GM18526 (cell line): ENCODE measurements around the gene DYNC1I2.

Experiments used
- POLR2A ChIP-seq: IDR thresholded peaks from 3 replicates; pipeline ENCODE4 v1.6.1; 2011; ENCODE audit not compliant: insufficient read length; ENCODE audit errors: extremely low read depth

Gene DYNC1I2

DNA sequence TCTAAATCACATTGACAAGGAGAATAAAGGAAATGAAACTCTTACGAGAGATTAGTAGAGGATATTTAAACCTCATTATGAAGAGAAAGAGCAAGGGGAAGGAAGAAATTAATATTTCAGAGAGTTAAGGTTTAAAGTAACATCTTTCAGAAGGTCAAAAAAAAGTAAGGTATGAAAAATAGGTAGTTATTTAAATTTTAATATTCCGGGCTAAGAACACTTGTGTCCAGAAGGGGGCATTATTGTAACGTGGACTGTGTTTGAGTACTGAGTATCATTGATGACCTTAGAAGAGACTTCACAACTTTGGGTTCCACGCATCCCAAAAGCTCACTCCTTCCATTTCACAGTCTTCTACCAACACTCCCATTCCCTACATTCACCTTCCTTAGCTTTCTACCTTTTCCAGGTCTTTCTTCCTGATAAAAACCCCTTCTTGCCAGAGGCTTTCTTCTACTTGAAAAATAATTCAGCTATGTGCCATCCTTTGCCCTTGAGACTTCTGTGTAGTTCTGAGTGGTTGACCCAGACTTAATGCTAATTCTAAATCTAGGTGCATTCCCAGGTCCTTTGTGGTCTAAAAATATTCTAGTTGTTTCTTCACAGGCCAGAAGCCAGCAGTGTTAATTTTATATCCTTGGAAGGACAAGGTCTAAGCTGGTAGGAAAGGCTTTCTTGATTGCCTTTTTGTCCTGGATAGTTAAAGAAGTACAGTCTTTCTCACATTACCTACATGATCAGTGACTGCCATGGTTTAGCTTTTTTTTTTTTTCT is 16.5 kb downstream of the DYNC1I2 start:
- TF ChIP-seq POLR2A, result no peak

DNA sequence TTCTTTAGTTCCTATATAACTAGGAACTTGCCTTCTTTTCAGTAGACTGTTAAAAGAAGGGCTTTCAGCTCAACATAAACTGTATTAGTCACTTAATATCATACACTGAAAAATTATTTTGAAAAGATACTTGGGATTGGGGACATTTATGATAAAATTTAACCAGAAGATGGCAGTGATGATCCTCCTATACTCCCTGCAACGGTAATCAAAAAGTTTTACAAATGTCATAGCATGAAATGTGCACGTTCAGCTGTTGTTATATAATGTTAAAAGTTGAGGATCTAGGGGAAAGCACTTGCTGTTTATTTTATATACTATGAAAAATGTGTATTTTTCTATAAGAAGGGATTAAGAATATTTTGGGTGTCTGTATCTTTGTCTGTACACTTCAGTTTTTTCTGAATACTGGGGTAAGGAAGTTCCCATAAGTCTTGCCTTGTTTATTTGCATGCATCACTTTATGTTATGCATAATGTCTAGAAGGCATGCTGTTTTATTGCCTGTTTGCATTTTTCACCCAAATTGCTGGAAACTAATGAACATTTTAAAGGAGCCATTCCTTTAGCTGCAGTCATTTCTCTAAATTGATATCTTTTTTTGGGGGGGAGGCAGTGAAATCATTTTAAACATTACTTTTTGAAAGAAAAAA is 19.0 kb downstream of the DYNC1I2 start:
- TF ChIP-seq POLR2A, result no peak

DNA sequence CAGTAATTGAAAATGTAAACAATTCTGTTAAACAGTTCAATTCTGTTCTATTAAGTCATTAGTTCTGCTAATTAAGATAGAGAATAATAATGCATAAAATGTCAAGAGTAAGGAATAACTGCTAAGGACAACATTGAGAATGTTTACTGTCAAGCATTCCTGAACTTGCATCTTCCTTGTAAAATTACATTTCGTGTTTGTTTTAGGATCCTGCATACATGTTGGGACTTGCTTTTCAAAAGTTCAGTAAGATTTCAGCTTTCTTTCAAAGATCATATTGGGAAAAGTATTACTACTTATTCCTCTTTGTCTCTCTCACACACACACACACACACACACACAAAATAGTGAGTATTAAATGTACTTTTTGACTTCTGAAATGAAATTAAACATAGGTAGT is 20.5 kb downstream of the DYNC1I2 start:
- TF ChIP-seq POLR2A, result no peak

DNA sequence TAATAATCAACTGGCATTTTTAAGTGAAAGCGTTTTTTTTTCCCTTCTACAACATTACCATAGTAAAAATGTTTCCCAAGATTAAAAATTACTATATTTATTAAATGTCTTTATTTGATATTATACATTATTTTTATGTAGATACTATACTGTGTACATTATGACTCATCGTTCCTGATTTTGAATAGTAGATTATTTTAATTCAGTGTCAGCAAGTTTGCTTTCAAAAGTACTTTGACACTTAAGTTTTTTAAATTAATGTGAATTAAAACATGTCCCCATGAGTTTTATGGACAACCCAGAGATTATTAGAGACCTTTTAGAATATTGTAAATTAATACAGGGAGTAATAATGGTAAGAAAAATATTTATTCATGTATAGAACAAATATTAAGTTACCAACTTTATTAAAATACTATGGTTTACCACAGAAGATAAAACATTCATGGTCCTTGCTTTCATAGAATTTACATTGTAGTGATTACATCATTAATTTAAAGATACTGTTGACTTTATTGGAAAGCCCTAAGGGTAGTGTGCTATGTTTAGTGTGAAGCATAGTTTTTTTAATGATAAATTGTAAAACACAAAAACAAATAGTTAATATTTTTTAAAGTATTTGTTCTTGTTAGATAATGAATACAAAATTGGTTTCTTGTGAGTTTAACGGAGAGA is 21.9 kb downstream of the DYNC1I2 start:
- no peak for TF ChIP-seq POLR2A

DNA sequence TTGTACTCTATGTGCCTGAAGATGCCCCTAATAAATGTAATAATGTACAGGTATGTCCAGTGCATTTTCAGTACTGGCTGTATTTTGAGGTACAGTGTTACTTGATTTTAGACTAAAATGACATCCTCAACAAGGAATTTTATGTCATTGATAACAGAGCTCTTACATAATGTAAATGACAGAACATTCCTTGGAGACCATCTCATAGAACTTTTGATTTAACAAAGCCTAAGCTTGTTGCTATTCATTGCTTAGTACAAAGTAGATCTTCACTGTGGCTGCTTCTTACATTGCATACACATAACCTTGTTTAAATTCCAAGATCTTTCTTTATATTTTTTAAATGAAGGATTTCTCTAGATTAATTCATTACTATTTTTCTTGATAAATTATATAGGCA is 24.1 kb downstream of the DYNC1I2 start:
- no peak for TF ChIP-seq POLR2A

DNA sequence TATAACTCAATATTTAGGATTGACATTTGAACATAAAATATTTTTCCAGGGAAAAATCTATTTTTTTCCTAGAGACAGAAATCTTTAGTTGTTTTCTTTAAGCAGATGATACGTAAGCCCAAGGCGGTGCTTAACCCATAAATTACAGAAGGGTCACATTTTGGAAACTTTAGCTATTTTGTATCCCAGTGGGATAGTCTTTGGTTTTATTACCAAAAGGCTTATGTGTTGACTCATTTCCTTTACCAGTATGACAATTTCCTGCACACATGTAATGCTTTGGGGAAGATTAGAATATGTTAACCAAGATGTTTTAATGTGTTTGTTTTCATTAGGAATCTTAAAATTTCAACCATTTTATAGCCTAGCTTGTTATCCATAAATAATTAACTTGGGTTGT is 24.8 kb downstream of the DYNC1I2 start:
- no peak for TF ChIP-seq POLR2A

DNA sequence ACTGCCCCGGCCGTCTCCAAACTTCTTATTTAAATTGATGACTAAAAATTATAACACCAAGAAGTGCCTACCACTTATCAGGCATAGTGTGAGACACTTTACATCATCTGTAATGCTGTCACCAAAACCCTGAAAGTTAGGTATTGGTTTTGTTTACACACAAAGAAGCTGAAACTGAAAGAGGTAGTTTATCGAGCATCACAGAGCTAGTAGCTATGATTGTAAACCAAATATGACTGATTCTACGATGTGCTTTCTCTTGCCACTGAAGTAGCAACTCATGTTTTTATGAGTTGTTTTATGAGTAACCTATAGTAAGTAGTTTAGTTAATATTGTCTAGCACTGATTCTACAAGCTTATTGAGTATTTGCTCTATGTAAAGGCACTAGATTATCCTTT is 31.5 kb downstream of the DYNC1I2 start:
- no peak for TF ChIP-seq POLR2A

DNA sequence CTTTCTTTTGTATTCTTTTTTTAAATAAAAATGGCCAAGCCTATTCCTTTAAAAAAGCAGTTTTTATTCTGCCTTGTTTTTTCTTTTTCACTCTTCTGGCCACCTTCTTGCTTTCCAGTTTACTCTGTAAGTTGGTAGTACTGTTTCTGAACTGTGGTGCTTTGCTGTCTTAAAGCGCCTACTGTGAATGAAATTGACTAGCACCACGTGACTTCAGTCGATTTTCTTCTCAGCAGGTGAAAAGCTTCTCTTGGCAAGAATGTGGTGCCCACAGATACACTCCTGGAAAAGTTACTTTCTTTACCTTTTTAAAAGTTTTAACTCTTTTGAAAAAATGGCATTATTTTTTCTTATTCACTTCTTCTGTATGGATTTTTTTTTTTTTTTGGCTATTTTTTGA is 32.4 kb downstream of the DYNC1I2 start:
- no peak for TF ChIP-seq POLR2A

DNA sequence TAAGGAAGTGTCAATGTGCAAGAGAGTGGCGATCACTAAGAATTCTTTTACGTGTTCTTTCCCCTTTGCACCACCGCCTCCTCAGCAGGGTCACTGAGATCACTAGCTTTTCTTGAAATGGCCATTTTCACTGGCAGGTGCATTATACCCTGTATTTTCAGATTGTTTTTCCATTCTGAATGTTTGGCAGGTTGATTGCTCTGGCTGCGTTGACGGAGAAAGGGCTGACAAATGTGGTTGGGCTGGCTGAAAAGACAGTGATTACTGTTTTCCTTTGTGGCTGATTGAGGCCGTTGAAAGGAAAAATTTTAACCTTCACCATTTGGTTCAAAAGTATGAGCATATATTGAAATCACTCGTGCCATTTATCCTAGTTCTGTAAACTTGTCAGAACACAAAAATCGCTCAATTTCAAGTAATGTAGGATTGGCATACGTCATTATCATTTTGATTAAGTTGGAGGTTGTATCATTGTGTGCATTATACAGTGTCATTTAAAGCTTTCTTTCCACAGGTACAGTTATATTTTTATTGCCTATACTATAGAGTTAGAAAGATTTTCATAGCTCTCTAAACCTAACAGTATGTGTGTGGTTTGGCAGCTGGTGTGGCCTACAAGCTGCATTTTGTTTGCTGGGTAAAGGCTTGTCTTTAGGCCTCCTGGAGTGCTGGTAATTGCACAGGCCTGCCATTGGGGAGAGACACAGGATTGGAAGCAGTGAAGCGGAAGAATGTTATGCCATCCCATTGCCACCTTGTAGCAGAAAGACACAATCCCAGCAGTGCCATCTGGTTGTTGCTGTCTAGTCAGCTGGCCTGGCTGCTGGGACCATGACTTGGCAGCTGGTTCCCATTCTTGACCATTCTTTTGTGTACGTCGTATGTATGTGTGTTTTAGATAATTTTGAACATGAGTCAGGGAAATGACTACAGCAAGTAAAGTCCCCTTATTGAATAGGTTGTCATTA is 36.7 kb downstream of the DYNC1I2 start:
- TF ChIP-seq POLR2A, result no peak

DNA sequence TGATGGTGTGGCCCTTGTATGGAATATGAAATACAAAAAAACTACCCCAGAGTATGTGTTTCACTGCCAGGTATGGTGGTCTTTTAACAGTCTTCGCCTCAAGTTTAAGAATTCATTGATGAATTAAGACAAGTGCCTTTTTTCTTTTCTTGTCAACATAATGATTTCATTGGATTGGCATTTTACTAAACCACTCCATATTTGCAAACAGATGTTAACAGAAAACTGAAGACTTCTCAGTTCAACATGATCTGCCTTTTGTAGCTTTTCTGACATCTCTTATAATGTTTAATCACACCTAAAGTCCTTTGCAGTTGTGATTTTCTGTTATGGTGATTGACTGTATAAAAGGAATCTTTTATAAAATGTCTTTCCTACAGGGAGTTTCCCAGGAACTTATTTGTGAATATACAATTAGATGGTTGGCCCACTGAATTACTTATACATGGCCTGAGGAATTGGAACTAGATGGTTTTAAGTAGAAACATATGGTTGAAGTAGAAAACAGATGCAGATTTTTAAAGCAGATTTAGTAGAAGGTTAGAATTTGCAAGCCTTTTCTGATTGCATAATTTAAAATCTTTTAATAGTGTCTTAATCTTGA is 39.7 kb downstream of the DYNC1I2 start:
- no peak for TF ChIP-seq POLR2A

DNA sequence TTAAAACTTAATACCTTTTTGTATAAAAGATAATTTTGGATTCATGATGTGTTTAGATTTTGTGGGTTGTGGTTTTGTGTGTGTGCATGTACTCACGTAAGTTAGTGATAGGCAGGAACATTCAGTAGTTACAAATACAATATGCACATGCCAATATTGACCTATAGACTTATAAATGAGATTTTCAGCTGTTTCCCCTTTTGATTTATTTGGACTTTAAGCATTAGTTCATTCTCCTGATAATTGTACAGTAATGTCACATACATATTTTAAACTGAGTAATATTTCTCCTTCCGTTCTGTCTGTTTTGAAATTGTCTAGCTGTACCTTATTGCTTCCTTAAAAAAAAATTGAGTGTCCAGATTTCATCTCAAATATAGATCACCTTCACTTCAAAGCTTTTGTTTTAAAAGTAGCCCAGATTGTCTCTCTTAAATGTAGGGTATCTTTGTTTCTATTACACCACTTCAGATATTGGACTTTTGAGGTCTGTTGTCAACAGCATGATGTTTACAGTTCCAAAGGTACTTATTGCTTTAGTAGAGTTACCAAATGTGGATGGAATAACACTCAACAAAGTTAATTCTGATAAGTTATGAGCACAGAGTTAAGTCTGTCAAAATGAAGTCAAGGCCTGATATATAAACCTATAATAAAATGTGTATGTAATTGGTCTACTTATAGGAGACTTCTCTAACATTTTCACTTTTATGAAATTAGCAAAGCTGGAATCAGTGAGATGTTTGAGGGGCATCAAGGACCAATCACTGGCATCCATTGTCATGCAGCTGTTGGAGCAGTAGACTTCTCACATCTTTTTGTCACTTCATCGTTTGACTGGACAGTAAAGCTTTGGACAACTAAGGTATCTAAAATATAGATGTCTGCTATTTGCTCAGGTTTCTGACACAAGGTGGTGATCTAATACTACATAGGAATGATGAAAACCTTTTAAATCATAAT is 42.0 kb downstream of the DYNC1I2 start:
- no peak for TF ChIP-seq POLR2A

DNA sequence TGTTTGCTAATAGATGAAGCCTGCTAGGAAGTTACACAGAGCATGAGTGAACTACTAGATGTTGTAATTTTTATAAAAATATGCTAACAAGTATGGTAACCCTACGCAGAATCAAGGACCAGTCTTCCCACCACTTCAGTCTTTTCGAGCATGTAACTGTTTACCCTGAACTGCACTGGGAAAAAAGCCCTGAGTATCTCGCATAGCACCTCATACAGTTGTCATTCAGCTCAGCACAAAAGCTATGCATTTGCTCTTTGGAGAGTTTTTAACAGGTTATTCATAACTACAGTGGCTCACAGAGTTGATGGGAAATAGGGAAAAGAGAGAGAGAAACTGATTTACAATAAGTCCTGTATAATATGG is 42.7 kb downstream of the DYNC1I2 start:
- no peak for TF ChIP-seq POLR2A

DNA sequence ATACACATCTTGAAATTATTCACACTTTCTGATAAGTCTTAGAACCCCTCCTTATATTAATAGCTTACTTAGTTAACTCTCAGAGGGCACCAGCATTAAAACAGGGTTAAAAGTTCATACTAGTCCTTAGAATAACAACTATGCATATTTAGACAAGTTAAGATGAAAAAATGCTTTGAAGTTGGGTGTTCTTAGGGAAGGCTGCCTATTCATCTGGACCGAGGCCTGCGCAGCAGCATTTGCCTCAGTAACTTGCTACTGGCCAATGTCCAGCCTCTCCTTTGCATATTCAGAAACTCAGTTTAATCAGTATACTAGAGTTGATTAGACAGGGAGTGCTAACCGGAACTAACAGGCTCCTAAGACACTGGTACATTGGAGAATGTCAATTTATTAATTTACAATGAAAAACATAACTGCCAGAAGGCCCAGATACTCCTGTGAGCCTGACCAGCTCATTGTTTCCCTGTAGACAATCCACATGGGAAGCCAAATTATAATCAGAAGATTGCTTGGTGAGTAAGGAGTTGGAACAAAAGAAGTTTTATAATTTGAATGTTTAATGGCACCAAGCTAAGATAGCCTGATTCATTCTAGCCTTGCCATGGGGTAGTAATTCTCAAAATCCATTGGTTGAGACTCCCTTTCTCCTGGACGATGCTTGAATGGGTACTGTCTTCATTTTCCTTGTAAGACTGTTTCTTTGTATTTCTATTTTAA is 48.9 kb downstream of the DYNC1I2 start:
- TF ChIP-seq POLR2A, result no peak
